CD14-positive monocyte (primary cell): ENCODE results near the gene BAD. TPM values are rescaled to one million over a fixed set of nuclear protein-coding genes. Genes with fewer than 3 reads are reported as not detected.

Experiments
- DNase-seq, 3 donors: peaks; one replicate each; pipeline ENCODE4 v3.0.0-alpha.2; 2011 to 2022
- H2AFZ ChIP-seq: 2 replicates; pipeline ENCODE4 v1.6.0; 2012; ENCODE audit warnings: mild to moderate bottlenecking, low read depth, low read length, inconsistent platforms; ENCODE audit not compliant: insufficient read depth, poor library complexity, severe bottlenecking
- H3K27ac ChIP-seq, 2 donors: 1 replicate in 1 of 2; 2 replicates in 1 of 2; pipeline ENCODE4 v1.5.1; 2012 to 2013; ENCODE audit warnings: low read length in 2 of 2, control low read depth in 1 of 2, inconsistent platforms in 1 of 2, low read depth in 1 of 2, mild to moderate bottlenecking in 1 of 2
- H3K27me3 ChIP-seq, 2 donors: one replicate each; pipeline versions ENCODE4 v1.6.0 to v1.6.1; 2011 to 2013; ENCODE audit warnings: low read length in 2 of 2; ENCODE audit not compliant: control insufficient read depth in 2 of 2, insufficient read depth in 2 of 2
- H3K36me3 ChIP-seq, 2 donors: replicated peaks in 1 of 2; 1 replicate in 1 of 2; 2 replicates in 1 of 2; pipeline versions ENCODE4 v1.5.1 to v1.6.1; 2012 to 2013; ENCODE audit warnings: low read length in 2 of 2, control low read depth in 1 of 2, inconsistent platforms in 1 of 2, mild to moderate bottlenecking in 1 of 2; ENCODE audit not compliant: insufficient read depth in 2 of 2, control insufficient read depth in 1 of 2
- H3K4me1 ChIP-seq, 2 donors: 1 replicate in 1 of 2; 2 replicates in 1 of 2; pipeline versions ENCODE4 v1.5.1 to v1.6.1; 2012 to 2013; ENCODE audit warnings: low read length in 2 of 2, control low read depth in 1 of 2, inconsistent platforms in 1 of 2, mild to moderate bottlenecking in 1 of 2, moderate library complexity in 1 of 2; ENCODE audit not compliant: insufficient read depth in 2 of 2, control insufficient read depth in 1 of 2
- H3K4me2 ChIP-seq: replicated peaks from 2 replicates; pipeline ENCODE3; 2012; ENCODE audit warnings: low read length, moderate library complexity, mild to moderate bottlenecking; ENCODE audit not compliant: poor library complexity, severe bottlenecking; ENCODE audit errors: extremely low read depth
- H3K4me3 ChIP-seq, 3 experiments: fragments of 200-600 bp in 1 of 3; sonication (generic) in 1 of 3; replicated peaks in 1 of 3; 1 replicate in 2 of 3; 2 replicates in 1 of 3; pipeline ENCODE4 v1.5.1; 2011 to 2013; ENCODE audit warnings: low read length in 3 of 3, mild to moderate bottlenecking in 3 of 3, control low read depth in 2 of 3, low read depth in 2 of 3, inconsistent platforms in 1 of 3, moderate library complexity in 1 of 3
- H3K79me2 ChIP-seq: 2 replicates; pipeline ENCODE4 v1.6.0; 2012; ENCODE audit warnings: mild to moderate bottlenecking, control low read depth, inconsistent platforms, low read length, moderate library complexity; ENCODE audit not compliant: insufficient read depth
- H3K9ac ChIP-seq: 2 replicates; pipeline ENCODE4 v1.6.0; 2017; ENCODE audit warnings: low read length, mild to moderate bottlenecking; ENCODE audit not compliant: insufficient read depth, poor library complexity, severe bottlenecking
- H3K9me3 ChIP-seq, 2 donors: replicated peaks in 1 of 2; 1 replicate in 1 of 2; 2 replicates in 1 of 2; pipeline versions ENCODE4 v1.5.1 to v1.6.1; 2012 to 2013; ENCODE audit warnings: low read length in 2 of 2, control low read depth in 1 of 2; ENCODE audit not compliant: control insufficient read depth in 1 of 2, insufficient read depth in 1 of 2
- H4K20me1 ChIP-seq: 2 replicates; pipeline ENCODE4 v1.6.0; 2012; ENCODE audit warnings: mild to moderate bottlenecking, low read length, control low read depth, moderate library complexity; ENCODE audit not compliant: insufficient read depth
- H3K27ac Mint-ChIP-seq, 7 donors: one replicate each; pipeline ENCODE4 v1.8.0; 2020; ENCODE audit warnings: mild to moderate bottlenecking in 7 of 7, mixed read lengths in 7 of 7, moderate library complexity in 6 of 7, inconsistent platforms in 2 of 7
- H3K27me3 Mint-ChIP-seq, 3 donors: one replicate each; pipeline ENCODE4 v1.8.0; 2021 to 2022; ENCODE audit warnings: low read depth in 3 of 3, mild to moderate bottlenecking in 3 of 3, mixed read lengths in 3 of 3, moderate library complexity in 3 of 3, inconsistent platforms in 1 of 3
- H3K36me3 Mint-ChIP-seq, 2 donors: one replicate each; pipeline ENCODE4 v1.8.0; 2020; ENCODE audit warnings: mixed read lengths in 2 of 2, inconsistent platforms in 1 of 2, mild to moderate bottlenecking in 1 of 2
- H3K4me1 Mint-ChIP-seq: one replicate; pipeline ENCODE4 v1.8.0; 2020; ENCODE audit warnings: mild to moderate bottlenecking, mixed read lengths
- H3K4me3 Mint-ChIP-seq, 2 donors: one replicate each; pipeline ENCODE4 v1.8.0; 2020; ENCODE audit warnings: mild to moderate bottlenecking in 2 of 2, mixed read lengths in 2 of 2, moderate library complexity in 1 of 2
- H3K9me3 Mint-ChIP-seq, 7 donors: one replicate each; pipeline ENCODE4 v1.8.0; 2020 to 2022; ENCODE audit warnings: mixed read lengths in 7 of 7, mild to moderate bottlenecking in 6 of 7, moderate library complexity in 6 of 7, inconsistent platforms in 2 of 7
- WGBS: methylation state at CpG from one replicate; pipeline ENCODE4 v1.1.5; 2013; ENCODE audit warnings: missing lambda C conversion rate; ENCODE audit not compliant: insufficient coverage; 5-methylcytosine and 5-hydroxymethylcytosine counted together
- intact Hi-C, 2 donors: fragments of 100-400 bp; cut with micrococcal nuclease; formaldehyde crosslinking; loops; one replicate each; pipeline versions ENCODE4 v1.15.0 to v1.15.1; 2023
- polyA plus RNA-seq, 3 donors: library from polyadenylated mRNA; depleted of rRNA in 1 of 3; unstranded in 2 of 3; stranded (reverse) in 1 of 3; fragments of 300-500 nt in 2 of 3; fragments of >200 nt in 1 of 3; fragmentation: Illumina TruSeq in 2 of 3; gene quantifications; 1 replicate in 2 of 3; 2 replicates in 1 of 3; pipeline ENCODE4 v1.2.3, GENCODE V29; 2012 to 2021
- TF ChIP-seq, protein P1 (sequence below): fragments of 200-600 bp; IDR thresholded peaks from one replicate; pipeline ENCODE4 v1.8.0; 2022; ENCODE audit warnings: antibody characterized with exemption, mild to moderate bottlenecking

BAD gene
- polyA plus RNA-seq, 3 donors: 21.1 to 63.2 (median 48.7) TPM

- TF ChIP-seq, protein P1, sequence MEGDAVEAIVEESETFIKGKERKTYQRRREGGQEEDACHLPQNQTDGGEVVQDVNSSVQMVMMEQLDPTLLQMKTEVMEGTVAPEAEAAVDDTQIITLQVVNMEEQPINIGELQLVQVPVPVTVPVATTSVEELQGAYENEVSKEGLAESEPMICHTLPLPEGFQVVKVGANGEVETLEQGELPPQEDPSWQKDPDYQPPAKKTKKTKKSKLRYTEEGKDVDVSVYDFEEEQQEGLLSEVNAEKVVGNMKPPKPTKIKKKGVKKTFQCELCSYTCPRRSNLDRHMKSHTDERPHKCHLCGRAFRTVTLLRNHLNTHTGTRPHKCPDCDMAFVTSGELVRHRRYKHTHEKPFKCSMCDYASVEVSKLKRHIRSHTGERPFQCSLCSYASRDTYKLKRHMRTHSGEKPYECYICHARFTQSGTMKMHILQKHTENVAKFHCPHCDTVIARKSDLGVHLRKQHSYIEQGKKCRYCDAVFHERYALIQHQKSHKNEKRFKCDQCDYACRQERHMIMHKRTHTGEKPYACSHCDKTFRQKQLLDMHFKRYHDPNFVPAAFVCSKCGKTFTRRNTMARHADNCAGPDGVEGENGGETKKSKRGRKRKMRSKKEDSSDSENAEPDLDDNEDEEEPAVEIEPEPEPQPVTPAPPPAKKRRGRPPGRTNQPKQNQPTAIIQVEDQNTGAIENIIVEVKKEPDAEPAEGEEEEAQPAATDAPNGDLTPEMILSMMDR: no peak
- H2AFZ ChIP-seq: peak overlapping the region; percentile 65
- peaks cover 0 to 32% (median 9%) of the 10 kb centered on the region in 7 donors for H3K9me3 Mint-ChIP-seq
- H3K27me3 ChIP-seq: peaks cover 57 to 67% of the 10 kb centered on the region in 2 donors
- peaks cover 3 to 31% of the 10 kb centered on the region in 2 donors for H3K9me3 ChIP-seq
- under 1% methylated on average over 55 of the region's 60 CpGs for WGBS
- peak overlapping the region; percentile 81 for H3K4me2 ChIP-seq
- peak overlapping the region; percentile 75 to 91 for H3K4me3 Mint-ChIP-seq
- peak overlapping the region in 3 of 7 donors; percentile 48 to 83 (median 54) for H3K27ac Mint-ChIP-seq
- H3K27me3 Mint-ChIP-seq: peaks cover 70 to 82% (median 80%) of the 10 kb centered on the region in 3 donors
- peaks cover 5 to 18% of the 10 kb centered on the region in 2 donors for H3K36me3 Mint-ChIP-seq
- no peaks in the 10 kb centered on the region for H3K36me3 ChIP-seq
- no peaks in the 10 kb centered on the region for H3K79me2 ChIP-seq
- no peak overlapping the region for H3K27ac ChIP-seq
- no peaks in the 10 kb centered on the region for H4K20me1 ChIP-seq
- H3K9ac ChIP-seq: peak overlapping the region; percentile 40
- peak overlapping the region in 1 of 3 experiments; percentile 68 for H3K4me3 ChIP-seq
- peaks cover 41% of the 10 kb centered on the region for H3K4me1 Mint-ChIP-seq
- peaks cover 28 to 36% of the 10 kb centered on the region in 2 donors for H3K4me1 ChIP-seq
- intact Hi-C loops: no loop called here
- peak; percentile 30 to 51 (median 33) for DNase-seq
Measured at GRCh38 chr11:64298966-64299846, 14.7 kb upstream of the BAD start.

DNA sequence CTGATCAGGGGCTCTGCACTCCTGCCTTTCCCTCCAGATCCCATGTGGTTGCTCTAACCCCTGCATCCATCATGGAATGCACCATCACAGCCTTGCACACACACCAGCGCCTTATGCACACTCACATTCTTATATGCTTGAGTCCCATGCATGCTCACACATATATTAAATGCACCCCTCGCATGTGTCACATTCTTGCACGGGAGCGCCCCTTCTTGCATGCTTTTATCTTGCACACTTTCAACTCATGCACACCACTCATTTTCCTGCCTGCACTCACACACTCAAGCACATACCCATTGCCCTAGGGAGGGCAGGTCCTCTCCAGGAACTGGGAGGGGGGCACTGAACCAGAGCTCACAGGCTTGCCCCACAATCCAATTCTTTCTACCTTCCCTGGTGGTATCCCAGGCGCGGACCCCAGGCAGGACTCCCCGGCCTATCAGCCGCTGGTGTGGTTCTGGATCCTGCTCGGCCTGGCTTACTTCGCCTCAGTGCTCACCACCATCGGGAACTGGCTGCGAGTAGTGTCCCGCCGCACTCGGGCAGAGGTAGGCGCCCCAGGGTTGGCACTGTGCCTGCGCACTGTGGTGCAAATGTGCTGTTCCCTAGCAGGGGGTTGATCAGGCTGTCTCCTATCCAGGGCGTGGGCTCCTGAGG, 13.4 kb upstream of the BAD start:
- TF ChIP-seq, protein P1: no peak
- Mint-ChIP-seq H3K4me3 (peak overlapping the region in 1 of 2 donors; percentile 91), H3K27me3 (peaks cover 84 to 94% (median 91%) of the 10 kb centered on the region in 3 donors), H3K9me3 (peaks cover 0 to 37% (median 9%) of the 10 kb centered on the region in 7 donors), H3K4me1 (peaks cover 30% of the 10 kb centered on the region), H3K27ac (peak overlapping the region in 1 of 7 donors; percentile 7), H3K36me3 (peaks cover 5 to 20% of the 10 kb centered on the region in 2 donors)
- no peak overlapping the region for H2AFZ ChIP-seq
- H4K20me1 ChIP-seq: no peaks in the 10 kb centered on the region
- H3K9me3 ChIP-seq: peaks cover 3 to 43% of the 10 kb centered on the region in 2 donors
- H3K27me3 ChIP-seq: peaks cover 66 to 80% of the 10 kb centered on the region in 2 donors
- H3K27ac ChIP-seq: no peak overlapping the region
- WGBS: 24% methylated on average over 17 of the region's 18 CpGs
- no peaks in the 10 kb centered on the region for H3K79me2 ChIP-seq
- intact Hi-C loops: no loop called here
- H3K36me3 ChIP-seq: no peaks in the 10 kb centered on the region
- DNase-seq: no peak
- H3K4me1 ChIP-seq: peaks cover 22 to 30% of the 10 kb centered on the region in 2 donors
- H3K4me3 ChIP-seq: no peak overlapping the region
- H3K9ac ChIP-seq: no peak overlapping the region
- H3K4me2 ChIP-seq: no peak overlapping the region
